HCT116 (cell line): ENCODE measurements around the gene TMCC3.
A peak's percentile ranks its signal among the peaks of the same experiment; 100 is the strongest.

ENCODE experiments used
- MAX ChIP-seq: IDR thresholded peaks from 2 replicates; pipeline ENCODE4 v1.6.1; 2012
- POLR2A ChIP-seq: IDR thresholded peaks from 2 replicates; pipeline ENCODE4 v1.7.0; 2011; ENCODE audit warnings: borderline replicate concordance; ENCODE audit not compliant: insufficient read depth, insufficient read length; ENCODE audit errors: extremely low read depth
- POLR2AphosphoS5 ChIP-seq: IDR thresholded peaks from 2 replicates; pipeline ENCODE4 v1.6.1; 2011; ENCODE audit warnings: mild to moderate bottlenecking, low read depth, low read length, moderate library complexity
- RAD21 ChIP-seq: IDR thresholded peaks from 2 replicates; pipeline ENCODE4 v1.6.1; 2012; ENCODE audit warnings: low read depth, mild to moderate bottlenecking
- SIN3A ChIP-seq: IDR thresholded peaks from 2 replicates; pipeline ENCODE4 v1.6.1; 2012; ENCODE audit warnings: low read depth
- SP1 ChIP-seq: IDR thresholded peaks from 2 replicates; pipeline ENCODE4 v1.6.1; 2012; ENCODE audit warnings: low read depth
- YY1 ChIP-seq: IDR thresholded peaks from 2 replicates; pipeline ENCODE4 v1.6.1; 2011; ENCODE audit warnings: low read length, low read depth, moderate library complexity, mild to moderate bottlenecking; ENCODE audit not compliant: insufficient replicate concordance; ENCODE audit errors: extremely low read depth
- ZFX ChIP-seq: fragments of 450-650 bp; IDR thresholded peaks from 2 replicates; pipeline ENCODE4 v1.6.1; 2017
- TF ChIP-seq, protein P1 (sequence below), 3 experiments: fragments of 200-600 bp in 1 of 3; sonication (generic) in 1 of 3; IDR thresholded peaks in 2 of 3; conservative IDR thresholded peaks in 1 of 3; 2 replicates each; pipeline ENCODE4 v1.5.1; 2012 to 2017; ENCODE audit warnings: low read depth in 2 of 3, low read length in 2 of 3, antibody characterized with exemption in 1 of 3, borderline replicate concordance in 1 of 3, control low read depth in 1 of 3, mild to moderate bottlenecking in 1 of 3, mixed read lengths in 1 of 3, mixed run types in 1 of 3, moderate library complexity in 1 of 3; ENCODE audit not compliant: insufficient read depth in 1 of 3
- TF ChIP-seq, protein P2 (sequence below): IDR thresholded peaks from 2 replicates; pipeline ENCODE4 v1.6.1; 2012; ENCODE audit warnings: low read depth

DNA sequence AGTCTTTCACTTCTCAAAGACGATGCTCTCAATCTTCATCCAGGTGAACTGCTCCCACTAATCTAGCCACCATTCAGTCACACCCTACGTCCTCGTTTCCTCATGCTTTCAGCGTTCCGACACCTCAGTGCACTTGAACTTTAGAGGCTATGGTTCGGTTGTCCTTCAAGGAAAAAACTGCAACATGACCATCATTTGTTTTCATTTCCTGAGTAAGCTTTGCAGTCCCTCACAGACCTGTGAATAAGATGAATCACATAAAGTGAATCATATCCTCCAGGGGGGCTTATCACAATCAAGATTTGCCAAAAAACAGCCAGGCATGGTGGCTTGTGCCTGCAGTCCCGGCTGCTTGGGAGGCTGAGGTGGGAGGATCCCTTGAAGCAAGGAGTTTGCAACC lies 80.2 kb downstream of the TMCC3 start:
- TF ChIP-seq YY1 (no peak), SP1 (peak; percentile 40; the same call in 1 of the 2 replicates), RAD21 (no peak), POLR2A (no peak), MAX (no peak; the same call in 1 of the 2 replicates), ZFX (no peak), POLR2AphosphoS5 (no peak), SIN3A (no peak)
- TF ChIP-seq, protein P1, sequence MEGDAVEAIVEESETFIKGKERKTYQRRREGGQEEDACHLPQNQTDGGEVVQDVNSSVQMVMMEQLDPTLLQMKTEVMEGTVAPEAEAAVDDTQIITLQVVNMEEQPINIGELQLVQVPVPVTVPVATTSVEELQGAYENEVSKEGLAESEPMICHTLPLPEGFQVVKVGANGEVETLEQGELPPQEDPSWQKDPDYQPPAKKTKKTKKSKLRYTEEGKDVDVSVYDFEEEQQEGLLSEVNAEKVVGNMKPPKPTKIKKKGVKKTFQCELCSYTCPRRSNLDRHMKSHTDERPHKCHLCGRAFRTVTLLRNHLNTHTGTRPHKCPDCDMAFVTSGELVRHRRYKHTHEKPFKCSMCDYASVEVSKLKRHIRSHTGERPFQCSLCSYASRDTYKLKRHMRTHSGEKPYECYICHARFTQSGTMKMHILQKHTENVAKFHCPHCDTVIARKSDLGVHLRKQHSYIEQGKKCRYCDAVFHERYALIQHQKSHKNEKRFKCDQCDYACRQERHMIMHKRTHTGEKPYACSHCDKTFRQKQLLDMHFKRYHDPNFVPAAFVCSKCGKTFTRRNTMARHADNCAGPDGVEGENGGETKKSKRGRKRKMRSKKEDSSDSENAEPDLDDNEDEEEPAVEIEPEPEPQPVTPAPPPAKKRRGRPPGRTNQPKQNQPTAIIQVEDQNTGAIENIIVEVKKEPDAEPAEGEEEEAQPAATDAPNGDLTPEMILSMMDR (IDR thresholded peaks at IDR 0.05 in 2 of 3, conservative IDR thresholded peaks at IDR 0.05 in 1 of 3; ENCODE audit: borderline replicate concordance in 1 of 3, insufficient read depth in 1 of 3, low read depth in 2 of 3, low read length in 2 of 3), result no peak
- TF ChIP-seq, protein P2, sequence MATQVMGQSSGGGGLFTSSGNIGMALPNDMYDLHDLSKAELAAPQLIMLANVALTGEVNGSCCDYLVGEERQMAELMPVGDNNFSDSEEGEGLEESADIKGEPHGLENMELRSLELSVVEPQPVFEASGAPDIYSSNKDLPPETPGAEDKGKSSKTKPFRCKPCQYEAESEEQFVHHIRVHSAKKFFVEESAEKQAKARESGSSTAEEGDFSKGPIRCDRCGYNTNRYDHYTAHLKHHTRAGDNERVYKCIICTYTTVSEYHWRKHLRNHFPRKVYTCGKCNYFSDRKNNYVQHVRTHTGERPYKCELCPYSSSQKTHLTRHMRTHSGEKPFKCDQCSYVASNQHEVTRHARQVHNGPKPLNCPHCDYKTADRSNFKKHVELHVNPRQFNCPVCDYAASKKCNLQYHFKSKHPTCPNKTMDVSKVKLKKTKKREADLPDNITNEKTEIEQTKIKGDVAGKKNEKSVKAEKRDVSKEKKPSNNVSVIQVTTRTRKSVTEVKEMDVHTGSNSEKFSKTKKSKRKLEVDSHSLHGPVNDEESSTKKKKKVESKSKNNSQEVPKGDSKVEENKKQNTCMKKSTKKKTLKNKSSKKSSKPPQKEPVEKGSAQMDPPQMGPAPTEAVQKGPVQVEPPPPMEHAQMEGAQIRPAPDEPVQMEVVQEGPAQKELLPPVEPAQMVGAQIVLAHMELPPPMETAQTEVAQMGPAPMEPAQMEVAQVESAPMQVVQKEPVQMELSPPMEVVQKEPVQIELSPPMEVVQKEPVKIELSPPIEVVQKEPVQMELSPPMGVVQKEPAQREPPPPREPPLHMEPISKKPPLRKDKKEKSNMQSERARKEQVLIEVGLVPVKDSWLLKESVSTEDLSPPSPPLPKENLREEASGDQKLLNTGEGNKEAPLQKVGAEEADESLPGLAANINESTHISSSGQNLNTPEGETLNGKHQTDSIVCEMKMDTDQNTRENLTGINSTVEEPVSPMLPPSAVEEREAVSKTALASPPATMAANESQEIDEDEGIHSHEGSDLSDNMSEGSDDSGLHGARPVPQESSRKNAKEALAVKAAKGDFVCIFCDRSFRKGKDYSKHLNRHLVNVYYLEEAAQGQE, result no peak
